ENCODE data around the gene SUMF1. TPM values are rescaled to one million over a fixed set of nuclear protein-coding genes. Genes with fewer than 3 reads are reported as not detected.

SUMF1 gene
- total and polyA plus RNA-seq, 2 of the 13 experiments (the other 11 are each of a cell fraction or from before 2014, with no cell fraction given): 18.5 to 28.9 TPM

DNA sequence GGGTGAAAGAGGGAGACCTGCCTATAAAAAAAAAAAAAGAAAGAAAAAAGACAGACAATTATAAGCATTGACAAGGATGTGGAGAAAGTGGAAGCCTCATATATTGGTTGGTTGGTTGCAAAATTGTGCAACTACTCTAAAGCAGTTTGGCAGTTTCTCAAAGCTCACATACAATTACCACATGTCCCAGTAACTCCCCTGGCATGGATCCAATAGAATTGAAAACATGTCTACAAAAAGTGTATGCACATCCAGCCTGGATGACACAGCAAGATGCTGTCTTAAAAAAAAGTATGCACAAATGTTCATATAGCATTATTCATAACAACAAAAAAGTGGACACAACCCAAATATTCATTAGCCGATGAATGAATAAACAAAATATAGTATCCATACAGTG, 144.4 kb downstream of the SUMF1 start:
- H3K36me3 ChIP-seq (replicated peaks in 1 of 2; ENCODE audit: control insufficient read depth in 1 of 2, insufficient read depth in 2 of 2, low read length in 2 of 2): no peaks in the 10 kb centered on the region
- DNase-seq (ENCODE audit: low spot score) (peak; percentile 27), FAIRE-seq (no peak), ATAC-seq (no peak)
- peak; percentile 57; the same call in 1 of the 2 replicates for TF ChIP-seq CEBPB (IDR thresholded peaks at IDR 0.05; ENCODE audit: borderline replicate concordance, low read depth, low read length)
- no peak for TF ChIP-seq ZNF652 (CRISPR knock-in tag; IDR thresholded peaks at IDR 0.05; ENCODE audit: borderline replicate concordance, low read depth)
- no peak overlapping the region for H3K27ac ChIP-seq (ENCODE audit: extremely low read length, insufficient read depth, low read length)
- intact Hi-C loops (cut with micrococcal nuclease; ENCODE audit: unreplicated experiment): no loop called here
- no peak overlapping the region for H2AFZ ChIP-seq (ENCODE audit: low read length)
- POLR2A ChIA-PET: no interaction called here
- H4K20me1 ChIP-seq (ENCODE audit: insufficient read depth, low read length): no peaks in the 10 kb centered on the region
- H3K4me1 ChIP-seq (ENCODE audit: insufficient read depth, low read length): no peaks in the 10 kb centered on the region
- BruUV-seq (replicated peaks): no TSS peak
- no peak overlapping the region for H3K4me3 ChIP-seq (replicated peaks in 1 of 3; ENCODE audit: insufficient read depth in 1 of 3, low read depth in 2 of 3, low read length in 3 of 3)
- no peak overlapping the region for H3K4me2 ChIP-seq (ENCODE audit: low read depth, low read length)
- no peak overlapping the region for H3K9ac ChIP-seq (ENCODE audit: insufficient read depth, low read depth, low read length)
- CTCF ChIA-PET (ENCODE audit: low intra/inter-chr PET ratio, low total read pairs): no interaction called here
- in situ Hi-C loops (cut with HindIII; ENCODE audit: extremely low pct_ligation_motif_present, low pct_unique_long_range_greater_than_20kb): no loop called here
- H3K27me3 ChIP-seq (ENCODE audit: control insufficient read depth in 1 of 2, insufficient read depth in 2 of 2, low read length in 2 of 2): no peaks in the 10 kb centered on the region
- H3K79me2 ChIP-seq (ENCODE audit: insufficient read depth, low read length): no peaks in the 10 kb centered on the region
- 95% methylated on average over 1 of the region's 1 CpG for WGBS (ENCODE audit: low lambda C conversion rate)
- H3K9me3 ChIP-seq (ENCODE audit: low read length): no peaks in the 10 kb centered on the region; the same call in 1 of the 2 replicates

DNA sequence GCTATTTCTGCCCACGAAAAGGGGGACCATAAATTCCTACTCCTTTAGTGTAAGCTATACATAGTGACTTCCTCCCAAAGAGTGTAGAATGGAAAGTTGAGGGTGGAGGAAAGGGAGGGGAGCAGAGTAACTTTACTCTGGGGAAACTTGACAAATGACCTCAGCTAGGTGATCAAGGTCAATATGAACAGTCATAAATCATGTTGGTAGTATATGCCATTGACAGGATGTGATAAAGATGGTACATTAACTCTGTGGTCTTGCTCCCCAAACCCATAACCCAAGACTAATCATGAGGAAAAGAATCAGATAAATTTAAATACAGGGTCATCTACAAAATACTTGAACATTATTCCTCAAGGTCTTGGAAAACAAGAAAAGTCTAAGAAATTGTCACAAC, 145.3 kb downstream of the SUMF1 start:
- Histone ChIP-seq H3K4me1 (ENCODE audit: insufficient read depth, low read length) (no peaks in the 10 kb centered on the region), H3K27ac (ENCODE audit: extremely low read length, insufficient read depth, low read length) (no peak overlapping the region), H3K27me3 (ENCODE audit: control insufficient read depth in 1 of 2, insufficient read depth in 2 of 2, low read length in 2 of 2) (no peaks in the 10 kb centered on the region), H4K20me1 (ENCODE audit: insufficient read depth, low read length) (no peaks in the 10 kb centered on the region), H3K9me3 (ENCODE audit: low read length) (no peaks in the 10 kb centered on the region), H3K36me3 (replicated peaks in 1 of 2; ENCODE audit: control insufficient read depth in 1 of 2, insufficient read depth in 2 of 2, low read length in 2 of 2) (peaks cover 0 to 5% of the 10 kb centered on the region in 2 experiments; a peak in 1 of 5 replicates), H3K9ac (ENCODE audit: insufficient read depth, low read depth, low read length) (no peak overlapping the region), H3K4me3 (replicated peaks in 1 of 3; ENCODE audit: insufficient read depth in 1 of 3, low read depth in 2 of 3, low read length in 3 of 3) (no peak overlapping the region), H3K4me2 (ENCODE audit: low read depth, low read length) (no peak overlapping the region), H2AFZ (ENCODE audit: low read length) (no peak overlapping the region), H3K79me2 (ENCODE audit: insufficient read depth, low read length) (no peaks in the 10 kb centered on the region)
- CTCF ChIA-PET (ENCODE audit: low intra/inter-chr PET ratio, low total read pairs): no interaction called here
- ATAC-seq: no peak
- in situ Hi-C loops (cut with HindIII; ENCODE audit: extremely low pct_ligation_motif_present, low pct_unique_long_range_greater_than_20kb) (no loop called here), intact Hi-C loops (cut with micrococcal nuclease; ENCODE audit: unreplicated experiment) (no loop called here)
- TF ChIP-seq ZNF296 (CRISPR knock-in tag; conservative IDR thresholded peaks at IDR 0.05) (no peak), ZNF709 (CRISPR knock-in tag; IDR thresholded peaks at IDR 0.05) (no peak), ZNF468 (CRISPR knock-in tag; IDR thresholded peaks at IDR 0.05) (no peak), ZSCAN9 (CRISPR knock-in tag; IDR thresholded peaks at IDR 0.05; ENCODE audit: borderline replicate concordance) (no peak)
- FAIRE-seq: no peak
- no peak for DNase-seq (ENCODE audit: low spot score)
- POLR2A ChIA-PET: no interaction called here
- no TSS peak for BruUV-seq (replicated peaks)
- WGBS (ENCODE audit: low lambda C conversion rate): 75% methylated on average over 1 of the region's 1 CpG
